WTC11 (cell line): Measurements from ENCODE around the gene SNX14.
A peak's percentile ranks its signal among the peaks of the same experiment; 100 is the strongest.

ENCODE experiments used
- CREB1 ChIP-seq: sonication (generic); formaldehyde crosslinking; IDR thresholded peaks from 2 replicates; pipeline ENCODE4 v1.8.0; 2023; ENCODE audit warnings: mild to moderate bottlenecking, missing genetic modification reagents
- NFYB ChIP-seq: sonication (generic); formaldehyde crosslinking; conservative IDR thresholded peaks from 2 replicates; pipeline ENCODE4 v1.8.0; 2022; ENCODE audit warnings: low read depth, missing genetic modification reagents
- PRRX2 ChIP-seq: fragments of 250-450 bp; sonication (Bioruptor Pico); IDR thresholded peaks from 2 replicates; pipeline ENCODE4 v1.8.0; 2021; ENCODE audit warnings: mild to moderate bottlenecking
- SP1 ChIP-seq: sonication (generic); formaldehyde crosslinking; conservative IDR thresholded peaks from 2 replicates; pipeline ENCODE4 v1.8.1; 2022; ENCODE audit warnings: missing genetic modification reagents
- TEAD4 ChIP-seq: sonication (generic); formaldehyde crosslinking; IDR thresholded peaks from 2 replicates; pipeline ENCODE4 v1.8.0; 2022; ENCODE audit warnings: mild to moderate bottlenecking, missing genetic modification reagents
- ZNF138 ChIP-seq: sonication (generic); formaldehyde crosslinking; conservative IDR thresholded peaks from 2 replicates; pipeline ENCODE4 v1.8.1; 2022; ENCODE audit warnings: mild to moderate bottlenecking, moderate library complexity, missing genetic modification reagents
- ZNF671 ChIP-seq: fragments of 250-450 bp; sonication (Bioruptor Pico); IDR thresholded peaks from 2 replicates; pipeline ENCODE4 v1.8.0; 2021; ENCODE audit warnings: mild to moderate bottlenecking
- TF ChIP-seq, protein P1 (sequence below): fragments of 250-450 bp; sonication (Bioruptor Pico); IDR thresholded peaks from 2 replicates; pipeline ENCODE4 v1.9.0; 2021; ENCODE audit warnings: mild to moderate bottlenecking
- TF ChIP-seq, protein P2 (sequence below): sonication (generic); formaldehyde crosslinking; IDR thresholded peaks from 2 replicates; pipeline ENCODE4 v1.8.1; 2023; ENCODE audit warnings: mild to moderate bottlenecking, moderate library complexity, missing genetic modification reagents
- TF ChIP-seq, protein P3 (sequence below): fragments of 200-600 bp; IDR thresholded peaks from 2 replicates; pipeline ENCODE4 v1.8.0; 2022; ENCODE audit warnings: antibody characterized with exemption
- TF ChIP-seq, protein P4 (sequence below): fragments of 250-450 bp; sonication (Bioruptor Pico); IDR thresholded peaks from 2 replicates; pipeline ENCODE4 v2.1.2; 2022; ENCODE audit warnings: mild to moderate bottlenecking, moderate library complexity
- TF ChIP-seq, protein P5 (sequence below): sonication (generic); formaldehyde crosslinking; conservative IDR thresholded peaks from 2 replicates; pipeline ENCODE4 v1.8.1; 2022; ENCODE audit warnings: mild to moderate bottlenecking, missing genetic modification reagents
- TF ChIP-seq, protein P6 (sequence below): sonication (generic); formaldehyde crosslinking; IDR thresholded peaks from 2 replicates; pipeline ENCODE4 v1.8.1; 2023; ENCODE audit warnings: mild to moderate bottlenecking, missing genetic modification reagents, moderate library complexity

DNA sequence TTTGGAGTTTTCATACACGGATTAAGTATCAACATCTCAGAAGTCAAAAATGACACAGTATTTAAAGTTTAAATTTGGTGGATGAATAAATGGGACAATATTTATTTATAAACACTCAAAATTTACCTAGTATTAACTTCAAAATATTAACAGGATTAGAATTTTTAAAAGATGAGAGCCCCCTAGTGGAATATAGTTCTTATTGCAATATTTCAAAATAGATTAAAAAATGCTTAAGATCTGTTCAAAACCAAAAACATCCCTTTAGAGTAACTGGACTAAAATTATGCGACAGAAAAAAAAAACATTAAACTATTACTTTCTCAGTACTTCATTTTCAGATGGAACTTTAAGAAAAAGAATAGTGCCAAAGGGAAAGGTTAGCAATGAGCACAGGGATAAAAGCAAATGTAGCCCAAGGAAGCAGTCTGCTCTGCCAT, 56.6 kb downstream of the SNX14 start:
- TF ChIP-seq, protein P1, sequence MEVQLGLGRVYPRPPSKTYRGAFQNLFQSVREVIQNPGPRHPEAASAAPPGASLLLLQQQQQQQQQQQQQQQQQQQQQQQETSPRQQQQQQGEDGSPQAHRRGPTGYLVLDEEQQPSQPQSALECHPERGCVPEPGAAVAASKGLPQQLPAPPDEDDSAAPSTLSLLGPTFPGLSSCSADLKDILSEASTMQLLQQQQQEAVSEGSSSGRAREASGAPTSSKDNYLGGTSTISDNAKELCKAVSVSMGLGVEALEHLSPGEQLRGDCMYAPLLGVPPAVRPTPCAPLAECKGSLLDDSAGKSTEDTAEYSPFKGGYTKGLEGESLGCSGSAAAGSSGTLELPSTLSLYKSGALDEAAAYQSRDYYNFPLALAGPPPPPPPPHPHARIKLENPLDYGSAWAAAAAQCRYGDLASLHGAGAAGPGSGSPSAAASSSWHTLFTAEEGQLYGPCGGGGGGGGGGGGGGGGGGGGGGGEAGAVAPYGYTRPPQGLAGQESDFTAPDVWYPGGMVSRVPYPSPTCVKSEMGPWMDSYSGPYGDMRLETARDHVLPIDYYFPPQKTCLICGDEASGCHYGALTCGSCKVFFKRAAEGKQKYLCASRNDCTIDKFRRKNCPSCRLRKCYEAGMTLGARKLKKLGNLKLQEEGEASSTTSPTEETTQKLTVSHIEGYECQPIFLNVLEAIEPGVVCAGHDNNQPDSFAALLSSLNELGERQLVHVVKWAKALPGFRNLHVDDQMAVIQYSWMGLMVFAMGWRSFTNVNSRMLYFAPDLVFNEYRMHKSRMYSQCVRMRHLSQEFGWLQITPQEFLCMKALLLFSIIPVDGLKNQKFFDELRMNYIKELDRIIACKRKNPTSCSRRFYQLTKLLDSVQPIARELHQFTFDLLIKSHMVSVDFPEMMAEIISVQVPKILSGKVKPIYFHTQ (CRISPR knock-in tag): no peak
- TF ChIP-seq, protein P2, sequence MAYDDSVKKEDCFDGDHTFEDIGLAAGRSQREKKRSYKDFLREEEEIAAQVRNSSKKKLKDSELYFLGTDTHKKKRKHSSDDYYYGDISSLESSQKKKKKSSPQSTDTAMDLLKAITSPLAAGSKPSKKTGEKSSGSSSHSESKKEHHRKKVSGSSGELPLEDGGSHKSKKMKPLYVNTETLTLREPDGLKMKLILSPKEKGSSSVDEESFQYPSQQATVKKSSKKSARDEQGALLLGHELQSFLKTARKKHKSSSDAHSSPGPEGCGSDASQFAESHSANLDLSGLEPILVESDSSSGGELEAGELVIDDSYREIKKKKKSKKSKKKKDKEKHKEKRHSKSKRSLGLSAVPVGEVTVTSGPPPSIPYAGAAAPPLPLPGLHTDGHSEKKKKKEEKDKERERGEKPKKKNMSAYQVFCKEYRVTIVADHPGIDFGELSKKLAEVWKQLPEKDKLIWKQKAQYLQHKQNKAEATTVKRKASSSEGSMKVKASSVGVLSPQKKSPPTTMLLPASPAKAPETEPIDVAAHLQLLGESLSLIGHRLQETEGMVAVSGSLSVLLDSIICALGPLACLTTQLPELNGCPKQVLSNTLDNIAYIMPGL (CRISPR knock-in tag): no peak
- TF ChIP-seq, protein P3, sequence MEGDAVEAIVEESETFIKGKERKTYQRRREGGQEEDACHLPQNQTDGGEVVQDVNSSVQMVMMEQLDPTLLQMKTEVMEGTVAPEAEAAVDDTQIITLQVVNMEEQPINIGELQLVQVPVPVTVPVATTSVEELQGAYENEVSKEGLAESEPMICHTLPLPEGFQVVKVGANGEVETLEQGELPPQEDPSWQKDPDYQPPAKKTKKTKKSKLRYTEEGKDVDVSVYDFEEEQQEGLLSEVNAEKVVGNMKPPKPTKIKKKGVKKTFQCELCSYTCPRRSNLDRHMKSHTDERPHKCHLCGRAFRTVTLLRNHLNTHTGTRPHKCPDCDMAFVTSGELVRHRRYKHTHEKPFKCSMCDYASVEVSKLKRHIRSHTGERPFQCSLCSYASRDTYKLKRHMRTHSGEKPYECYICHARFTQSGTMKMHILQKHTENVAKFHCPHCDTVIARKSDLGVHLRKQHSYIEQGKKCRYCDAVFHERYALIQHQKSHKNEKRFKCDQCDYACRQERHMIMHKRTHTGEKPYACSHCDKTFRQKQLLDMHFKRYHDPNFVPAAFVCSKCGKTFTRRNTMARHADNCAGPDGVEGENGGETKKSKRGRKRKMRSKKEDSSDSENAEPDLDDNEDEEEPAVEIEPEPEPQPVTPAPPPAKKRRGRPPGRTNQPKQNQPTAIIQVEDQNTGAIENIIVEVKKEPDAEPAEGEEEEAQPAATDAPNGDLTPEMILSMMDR: peak; percentile 40
- TF ChIP-seq TEAD4 (CRISPR knock-in tag) (no peak), NFYB (no peak), SP1 (CRISPR knock-in tag) (no peak), CREB1 (CRISPR knock-in tag) (no peak), ZNF138 (no peak), ZNF671 (CRISPR knock-in tag) (no peak), PRRX2 (no peak)
- TF ChIP-seq, protein P4, sequence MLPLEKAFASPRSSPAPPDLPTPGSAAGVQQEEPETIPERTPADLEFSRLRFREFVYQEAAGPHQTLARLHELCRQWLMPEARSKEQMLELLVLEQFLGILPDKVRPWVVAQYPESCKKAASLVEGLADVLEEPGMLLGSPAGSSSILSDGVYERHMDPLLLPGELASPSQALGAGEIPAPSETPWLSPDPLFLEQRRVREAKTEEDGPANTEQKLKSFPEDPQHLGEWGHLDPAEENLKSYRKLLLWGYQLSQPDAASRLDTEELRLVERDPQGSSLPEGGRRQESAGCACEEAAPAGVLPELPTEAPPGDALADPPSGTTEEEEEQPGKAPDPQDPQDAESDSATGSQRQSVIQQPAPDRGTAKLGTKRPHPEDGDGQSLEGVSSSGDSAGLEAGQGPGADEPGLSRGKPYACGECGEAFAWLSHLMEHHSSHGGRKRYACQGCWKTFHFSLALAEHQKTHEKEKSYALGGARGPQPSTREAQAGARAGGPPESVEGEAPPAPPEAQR (CRISPR knock-in tag): no peak
- TF ChIP-seq, protein P5, sequence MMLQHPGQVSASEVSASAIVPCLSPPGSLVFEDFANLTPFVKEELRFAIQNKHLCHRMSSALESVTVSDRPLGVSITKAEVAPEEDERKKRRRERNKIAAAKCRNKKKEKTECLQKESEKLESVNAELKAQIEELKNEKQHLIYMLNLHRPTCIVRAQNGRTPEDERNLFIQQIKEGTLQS (CRISPR knock-in tag): no peak
- TF ChIP-seq, protein P6, sequence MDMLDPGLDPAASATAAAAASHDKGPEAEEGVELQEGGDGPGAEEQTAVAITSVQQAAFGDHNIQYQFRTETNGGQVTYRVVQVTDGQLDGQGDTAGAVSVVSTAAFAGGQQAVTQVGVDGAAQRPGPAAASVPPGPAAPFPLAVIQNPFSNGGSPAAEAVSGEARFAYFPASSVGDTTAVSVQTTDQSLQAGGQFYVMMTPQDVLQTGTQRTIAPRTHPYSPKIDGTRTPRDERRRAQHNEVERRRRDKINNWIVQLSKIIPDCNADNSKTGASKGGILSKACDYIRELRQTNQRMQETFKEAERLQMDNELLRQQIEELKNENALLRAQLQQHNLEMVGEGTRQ (CRISPR knock-in tag): no peak
